ENCODE measurements around the gene PTCH2. TPM values are rescaled to one million over a fixed set of nuclear protein-coding genes. Genes with fewer than 3 reads are reported as not detected.

Gene PTCH2
- total RNA-seq, 1 donor from 2014 or later = 1.0 TPM

GRCh38 chr1:44810101-44810761, 32.8 kb downstream of the PTCH2 start:
- H3K36me3 ChIP-seq = peaks cover 18% of the 10 kb centered on the region
- no peaks in the 10 kb centered on the region for H3K27me3 ChIP-seq (ENCODE audit: low read depth)
- H3K27ac ChIP-seq = peak overlapping the region; percentile 100
- no peak for ATAC-seq
- H3K4me3 ChIP-seq = peak overlapping the region; percentile 47
- peak; percentile 87 for DNase-seq
- TF ChIP-seq CTCF (IDR thresholded peaks at IDR 0.05) = no peak
- H3K9me3 ChIP-seq = no peaks in the 10 kb centered on the region
- H3K4me1 ChIP-seq = peaks cover 92% of the 10 kb centered on the region
- intact Hi-C loops (cut with DNase I) = no loop called here

GRCh38 chr1:44808938-44809917, 33.8 kb downstream of the PTCH2 start:
- ATAC-seq = peak in 1 of 2 donors; percentile 17
- DNase-seq = peak; percentile 80
- H3K4me1 ChIP-seq = peaks cover 91% of the 10 kb centered on the region

GRCh38 chr1:44808063-44808937, 34.8 kb downstream of the PTCH2 start, which contains the start of gene BTBD19:
Gene BTBD19, plus strand, starts transcription at chr1:44808523. Its CDS starts 298 bp downstream, at chr1:44808821.
- peak within 1 kb of the TSS; percentile 100 for H3K27ac ChIP-seq
- H3K4me3 ChIP-seq = peak within 1 kb of the TSS; percentile 47
- H3K9me3 ChIP-seq = no peaks in the 10 kb centered on the region
- TF ChIP-seq CTCF (IDR thresholded peaks at IDR 0.05) = no peak
- peak; percentile 23 to 28 for ATAC-seq
- DNase-seq = peak; percentile 77
- H3K36me3 ChIP-seq = peaks cover 37% of the 10 kb centered on the region
- peaks cover 94% of the 10 kb centered on the region for H3K4me1 ChIP-seq
- no peaks in the 10 kb centered on the region for H3K27me3 ChIP-seq (ENCODE audit: low read depth)
- intact Hi-C loops (cut with DNase I) = no loop called here

More at GRCh38 chr1:44808938-44809917, 33.8 kb downstream of the PTCH2 start:
- Histone ChIP-seq H3K9me3 (no peaks in the 10 kb centered on the region), H3K4me3 (peak overlapping the region; percentile 47), H3K27me3 (ENCODE audit: low read depth) (no peaks in the 10 kb centered on the region), H3K36me3 (peaks cover 28% of the 10 kb centered on the region), H3K27ac (peak overlapping the region; percentile 100)
- intact Hi-C loops (cut with DNase I) = no loop called here
- peak; percentile 17 for TF ChIP-seq CTCF (IDR thresholded peaks at IDR 0.05)

- peak overlapping the region; percentile 47 for H3K4me3 ChIP-seq
- H3K27me3 ChIP-seq (ENCODE audit: low read depth) = no peaks in the 10 kb centered on the region
- H3K4me1 ChIP-seq = peaks cover 97% of the 10 kb centered on the region
- ATAC-seq (peak; percentile 88), DNase-seq (peak; percentile 99)
- peaks cover 45% of the 10 kb centered on the region for H3K36me3 ChIP-seq
- H3K27ac ChIP-seq = peak overlapping the region; percentile 100
- intact Hi-C loops (cut with DNase I) = no loop called here
- no peaks in the 10 kb centered on the region for H3K9me3 ChIP-seq
- no peak for TF ChIP-seq CTCF (IDR thresholded peaks at IDR 0.05)
Measured at GRCh38 chr1:44807364-44808062, 35.5 kb downstream of the PTCH2 start.
